Fibroblast of skin of abdomen (primary cell): ENCODE results near the gene SF3A2.

Source experiments
- DNase-seq: peaks from one replicate; pipeline ENCODE4 v3.0.0-alpha.2; 2013

The SF3A2 gene

GRCh38 chr19:2255112-2255845 is 18.7 kb downstream of the SF3A2 start:
- no peak for DNase-seq

GRCh38 chr19:2255982-2256685 is 19.5 kb downstream of the SF3A2 start, which contains the start of gene JSRP1:
Gene JSRP1 (minus strand): TSS chr19:2256417. CDS start chr19:2255314, 1,103 bp downstream.
- DNase-seq = no peak

DNA sequence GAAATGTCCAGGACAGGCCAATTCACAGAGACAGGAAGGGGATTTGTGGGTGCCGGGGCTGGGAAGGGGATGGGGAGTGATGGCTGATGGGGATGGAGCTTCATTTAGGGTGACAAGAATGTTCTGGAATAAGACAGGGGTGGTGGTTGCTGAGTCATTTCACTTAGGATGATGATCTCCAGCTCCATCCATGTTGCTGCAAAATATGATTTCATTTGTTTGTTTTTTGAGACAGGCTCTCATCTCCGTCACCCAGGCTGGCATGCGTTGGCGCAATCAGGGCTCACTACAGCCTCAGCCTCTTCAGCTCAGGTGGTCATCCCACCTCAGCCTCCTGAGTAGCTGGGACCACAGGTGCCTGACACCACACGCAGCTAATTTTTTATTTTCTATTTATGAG is 22.7 kb downstream of the SF3A2 start:
- no peak for DNase-seq

DNA sequence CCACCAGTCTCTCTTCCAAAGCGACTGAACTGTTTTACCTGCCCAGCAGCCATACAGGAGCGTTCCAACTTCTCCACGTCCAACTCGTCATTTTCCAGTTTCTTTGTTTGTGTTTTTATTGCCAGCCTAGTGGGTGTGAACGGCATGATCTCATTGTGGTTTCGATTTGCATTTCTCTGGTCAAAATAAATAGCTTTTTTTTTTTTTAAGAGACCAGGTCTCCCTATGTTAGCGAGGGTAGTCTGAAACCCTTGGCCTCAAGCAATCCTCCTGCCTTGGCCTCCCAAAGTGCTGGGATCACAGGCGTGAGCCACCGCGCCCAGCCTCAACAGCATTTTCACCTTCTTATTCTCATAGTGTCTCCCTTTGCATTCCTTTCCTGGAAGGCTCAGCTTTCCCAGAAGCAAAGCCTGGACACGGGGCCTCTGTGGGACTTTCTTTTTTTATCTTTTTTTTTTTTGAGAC is 23.7 kb downstream of the SF3A2 start:
- DNase-seq = no peak

GRCh38 chr19:2261438-2262172 is 25.0 kb downstream of the SF3A2 start:
- no peak for DNase-seq

GRCh38 chr19:2266183-2266993 is 29.8 kb downstream of the SF3A2 start:
- peak; percentile 82 for DNase-seq

DNA sequence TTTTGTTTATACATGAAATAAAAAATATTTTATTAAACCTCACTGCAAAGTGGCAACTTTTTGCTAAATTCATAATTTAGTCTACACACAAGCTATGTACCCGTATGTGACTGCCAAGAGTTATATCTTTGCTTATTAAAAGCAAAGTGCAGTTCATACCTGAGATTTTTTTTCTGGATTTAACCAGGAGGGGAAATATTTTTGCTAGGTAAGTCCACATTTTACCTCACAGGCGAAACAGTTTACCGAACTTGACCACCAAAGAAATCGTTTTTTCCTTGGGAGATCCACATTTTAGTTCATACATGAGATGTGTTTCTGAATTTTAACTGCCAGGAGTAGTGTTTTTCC is 31.8 kb downstream of the SF3A2 start:
- no peak for DNase-seq

DNA sequence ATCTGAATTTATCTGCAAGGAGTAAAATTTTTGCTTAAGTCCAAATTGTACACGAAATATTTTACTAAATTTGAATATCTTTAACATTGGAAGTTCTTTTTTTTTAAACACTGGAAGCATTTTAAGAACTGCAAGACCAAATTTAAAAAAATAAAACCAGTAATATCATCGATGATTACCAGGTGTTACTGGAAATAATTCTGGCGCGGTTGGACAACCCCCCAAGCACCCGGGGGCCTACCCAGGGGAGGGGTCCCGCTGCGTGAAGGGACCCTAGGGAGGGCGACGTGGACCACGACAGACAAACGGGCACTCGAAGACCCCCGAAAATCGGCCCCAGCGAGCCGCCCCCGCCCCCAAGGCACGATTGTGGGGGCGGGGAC is 32.2 kb downstream of the SF3A2 start:
- DNase-seq = no peak

GRCh38 chr19:2269244-2270156 is 32.9 kb downstream of the SF3A2 start:
- DNase-seq = peak; percentile 97

DNA sequence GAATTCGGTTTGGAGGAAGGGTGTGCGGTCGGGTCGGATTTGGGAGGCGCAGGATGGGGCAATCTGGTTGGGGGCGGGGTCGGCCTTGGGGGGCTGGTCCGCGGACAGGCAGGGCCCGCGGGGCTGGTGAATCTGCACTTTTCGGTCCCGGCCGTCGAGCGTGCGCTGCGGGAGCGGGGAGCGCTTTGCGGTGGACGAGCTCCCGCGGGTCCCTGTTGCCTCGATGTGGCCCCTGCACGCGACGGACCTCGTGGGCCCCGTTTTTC is 33.5 kb downstream of the SF3A2 start:
- no peak for DNase-seq

DNA sequence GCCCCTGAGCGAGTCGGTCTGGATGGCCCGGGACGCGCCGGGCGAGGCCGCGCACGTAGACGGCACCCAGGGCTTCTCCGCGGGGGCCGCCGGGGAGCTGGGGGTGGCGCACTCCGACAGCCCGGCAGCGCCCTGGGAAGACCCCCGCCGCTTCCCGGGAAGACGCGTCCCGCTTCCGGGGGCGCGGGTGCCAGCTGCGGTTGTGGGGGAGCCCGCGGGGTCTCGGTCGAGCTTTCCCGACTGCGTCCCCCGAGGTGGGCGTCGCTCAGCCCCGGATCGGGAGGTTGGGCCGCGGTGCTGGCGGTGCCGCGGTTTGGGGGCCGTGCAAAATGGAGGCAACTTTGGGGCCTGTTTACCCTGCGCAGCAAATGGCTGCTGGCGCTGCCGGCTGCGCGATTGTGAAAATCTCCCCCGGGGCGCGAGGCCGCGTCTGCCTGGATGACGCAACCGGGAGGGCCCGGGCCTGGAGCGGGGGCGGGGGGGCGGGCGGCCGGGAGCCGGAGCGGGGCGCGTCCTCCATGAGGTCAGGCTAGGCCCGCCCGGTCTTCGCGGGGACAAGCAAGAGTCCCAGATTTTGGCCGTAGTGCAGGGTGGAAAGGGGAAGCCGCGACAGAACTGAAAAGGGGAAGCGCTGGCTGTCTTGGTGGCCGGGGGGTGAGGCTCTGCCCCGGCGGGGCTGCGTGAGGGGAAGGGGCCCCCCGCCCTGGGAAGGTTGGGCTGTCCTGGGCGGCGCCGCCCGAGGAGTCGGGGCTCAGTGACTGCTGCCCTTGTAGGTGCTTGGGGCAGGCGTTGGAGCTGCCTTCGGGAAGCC is 34.0 kb downstream of the SF3A2 start:
- DNase-seq = peak; percentile 84

GRCh38 chr19:2271234-2272103 is 34.8 kb downstream of the SF3A2 start:
- DNase-seq = peak; percentile 81

DNA sequence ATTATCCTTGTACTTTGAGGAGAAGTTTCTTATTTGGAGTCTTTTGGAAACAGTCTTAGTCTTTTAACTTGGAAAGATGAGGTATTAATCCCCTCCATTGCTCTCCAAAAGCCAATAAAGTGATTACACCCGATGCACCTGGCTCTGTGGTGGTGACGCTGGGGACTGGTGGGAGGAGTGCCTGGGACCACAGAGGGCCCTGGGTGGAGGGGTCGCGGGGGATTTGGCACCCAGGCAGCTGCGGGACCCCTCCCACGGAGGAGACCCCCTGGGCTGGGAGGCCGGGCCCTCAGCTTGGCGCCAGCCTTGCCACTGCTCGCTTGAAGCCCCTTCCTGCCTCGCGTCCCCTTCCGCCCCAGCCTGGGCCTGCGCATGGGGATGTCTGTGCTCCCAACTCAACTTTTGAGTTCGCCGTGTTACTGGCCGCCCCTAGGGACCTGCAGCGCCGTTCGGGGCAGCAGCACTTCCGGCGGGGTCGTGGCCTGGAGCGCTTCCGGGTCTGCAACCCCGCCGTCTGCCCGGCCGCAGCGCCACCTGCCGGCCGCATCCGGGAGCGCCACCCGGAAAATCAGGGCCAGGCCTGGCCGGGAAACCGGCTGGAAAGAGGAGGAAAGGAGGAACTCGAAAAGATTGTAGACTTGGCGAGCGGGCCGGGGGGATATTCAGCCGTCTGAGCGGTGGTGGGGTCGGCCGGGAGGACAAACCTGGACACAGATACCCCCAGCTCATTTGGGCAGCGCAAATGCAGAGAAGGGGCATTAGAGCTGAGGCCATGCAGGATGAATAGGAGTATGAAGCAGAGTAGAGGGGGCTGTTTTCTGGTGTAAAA is 36.9 kb downstream of the SF3A2 start:
- peak; percentile 72 for DNase-seq

DNA sequence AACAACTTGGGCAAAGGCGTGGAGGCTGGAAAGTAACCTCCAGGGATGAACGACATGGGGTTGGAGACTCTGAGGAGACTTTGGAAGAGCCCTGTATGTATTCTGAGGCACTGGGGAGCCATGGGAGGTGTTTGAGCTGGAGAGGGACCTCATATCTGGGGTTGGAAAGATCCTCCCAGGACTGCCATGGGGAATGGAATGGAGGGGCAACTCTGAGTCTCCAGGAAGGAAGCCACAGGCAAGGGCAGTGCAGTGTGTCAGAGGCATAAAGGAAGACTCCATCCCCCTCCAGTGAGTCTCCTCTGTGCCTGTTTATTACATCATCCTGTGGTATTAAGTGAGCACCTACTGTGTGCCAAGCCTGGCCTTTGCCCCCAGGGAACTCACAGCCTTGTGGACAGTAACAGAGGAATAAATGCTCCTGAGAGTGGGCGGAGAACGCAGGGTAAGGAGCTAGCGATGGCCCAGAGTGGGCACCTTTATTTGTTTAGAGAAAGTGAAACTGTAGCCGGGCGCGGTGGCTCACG is 37.6 kb downstream of the SF3A2 start:
- no peak for DNase-seq

GRCh38 chr19:2274931-2275535 is 38.4 kb downstream of the SF3A2 start:
- DNase-seq = peak; percentile 69

GRCh38 chr19:2275588-2276428 is 39.2 kb downstream of the SF3A2 start:
- DNase-seq = no peak

GRCh38 chr19:2276429-2276986 is 39.9 kb downstream of the SF3A2 start:
- no peak for DNase-seq
